ENCODE results near the gene CYB561A3.

DNA sequence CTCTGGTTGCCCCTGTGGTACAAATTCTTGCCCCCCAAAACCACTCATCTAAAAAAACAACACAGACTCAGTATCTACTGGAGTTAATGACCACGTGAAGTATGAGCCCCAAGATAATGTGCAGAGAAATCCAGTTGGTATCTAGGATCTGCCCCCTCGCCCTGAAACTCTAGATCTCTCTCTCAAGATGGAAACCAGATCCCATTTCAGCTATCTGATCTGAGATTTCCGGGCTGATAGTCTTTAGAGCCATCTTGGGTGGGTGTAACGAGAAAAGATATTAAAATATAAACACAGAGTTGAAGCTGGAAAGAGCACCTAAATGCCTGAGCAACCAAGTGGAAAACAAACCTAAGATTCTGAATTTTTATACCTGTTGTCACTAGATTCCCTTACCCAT is 52.5 kb downstream of the CYB561A3 start:
- no peak for TF ChIP-seq CTCF (IDR thresholded peaks at IDR 0.05)
- no peak for TF ChIP-seq POLR2A (IDR thresholded peaks at IDR 0.05)
